ENCODE results near the gene RPTOR.

RPTOR gene

GRCh38 chr17:80998118-80998747 lies 453.6 kb downstream of the RPTOR start:
- H3K9me3 ChIP-seq (ENCODE audit: low read length) = no peaks in the 10 kb centered on the region
- H3K4me2 ChIP-seq (ENCODE audit: low read length) = no peak overlapping the region
- H3K27ac ChIP-seq (ENCODE audit: low read depth, low read length, poor library complexity, severe bottlenecking) = no peak overlapping the region
- H3K27me3 ChIP-seq (ENCODE audit: insufficient read depth, low read length) = no peaks in the 10 kb centered on the region
- TF ChIP-seq EZH2 (IDR thresholded peaks at IDR 0.05; ENCODE audit: borderline replicate concordance, low read length) (no peak), CTCF (IDR thresholded peaks at IDR 0.05; ENCODE audit: low read length) (no peak)
- H3K36me3 ChIP-seq (ENCODE audit: insufficient read depth, low read length) = no peaks in the 10 kb centered on the region; the same call in 1 of the 2 replicates
- H3K9me2 ChIP-seq (ENCODE audit: low read depth, low read length) = no peaks in the 10 kb centered on the region
- H3K79me2 ChIP-seq (ENCODE audit: insufficient read depth, low read length) = no peaks in the 10 kb centered on the region
- peaks cover under 1% of the 10 kb centered on the region for H3K4me1 ChIP-seq (ENCODE audit: insufficient read depth, low read length, severe bottlenecking)
- H3K9ac ChIP-seq (ENCODE audit: low read length) = no peak overlapping the region
- no peak overlapping the region for H3K4me3 ChIP-seq (ENCODE audit: low read depth, low read length, poor library complexity, severe bottlenecking)
- H4K20me1 ChIP-seq (ENCODE audit: insufficient read depth, low read length) = no peaks in the 10 kb centered on the region
- no peaks in the 10 kb centered on the region for H3F3A ChIP-seq (ENCODE audit: insufficient read depth, low read length)
- no peak overlapping the region for H2AFZ ChIP-seq (ENCODE audit: low read length)

GRCh38 chr17:80998748-80999535 lies 454.3 kb downstream of the RPTOR start:
- no peaks in the 10 kb centered on the region for H3K4me1 ChIP-seq (ENCODE audit: insufficient read depth, low read length, severe bottlenecking)
- no peaks in the 10 kb centered on the region for H3K9me2 ChIP-seq (ENCODE audit: low read depth, low read length)
- H3K9ac ChIP-seq (ENCODE audit: low read length) = no peak overlapping the region
- TF ChIP-seq EZH2 (IDR thresholded peaks at IDR 0.05; ENCODE audit: borderline replicate concordance, low read length) = no peak
- TF ChIP-seq CTCF (IDR thresholded peaks at IDR 0.05; ENCODE audit: low read length) = no peak
- H3K9me3 ChIP-seq (ENCODE audit: low read length) = no peaks in the 10 kb centered on the region
- H3K79me2 ChIP-seq (ENCODE audit: insufficient read depth, low read length) = no peaks in the 10 kb centered on the region
- H2AFZ ChIP-seq (ENCODE audit: low read length) = no peak overlapping the region
- no peak overlapping the region for H3K4me3 ChIP-seq (ENCODE audit: low read depth, low read length, poor library complexity, severe bottlenecking)
- no peak overlapping the region for H3K4me2 ChIP-seq (ENCODE audit: low read length)
- H3K36me3 ChIP-seq (ENCODE audit: insufficient read depth, low read length) = no peaks in the 10 kb centered on the region; the same call in 1 of the 2 replicates
- H3K27ac ChIP-seq (ENCODE audit: low read depth, low read length, poor library complexity, severe bottlenecking) = no peak overlapping the region
- H4K20me1 ChIP-seq (ENCODE audit: insufficient read depth, low read length) = no peaks in the 10 kb centered on the region
- no peaks in the 10 kb centered on the region for H3F3A ChIP-seq (ENCODE audit: insufficient read depth, low read length)
- no peaks in the 10 kb centered on the region for H3K27me3 ChIP-seq (ENCODE audit: insufficient read depth, low read length)

GRCh38 chr17:80999536-81000333 lies 455.1 kb downstream of the RPTOR start:
- no peak for TF ChIP-seq EZH2 (IDR thresholded peaks at IDR 0.05; ENCODE audit: borderline replicate concordance, low read length)
- TF ChIP-seq CTCF (IDR thresholded peaks at IDR 0.05; ENCODE audit: low read length) = no peak
- Histone ChIP-seq H4K20me1 (ENCODE audit: insufficient read depth, low read length) (no peaks in the 10 kb centered on the region), H3K4me1 (ENCODE audit: insufficient read depth, low read length, severe bottlenecking) (no peaks in the 10 kb centered on the region), H3K27me3 (ENCODE audit: insufficient read depth, low read length) (no peaks in the 10 kb centered on the region), H3K27ac (ENCODE audit: low read depth, low read length, poor library complexity, severe bottlenecking) (no peak overlapping the region), H3K36me3 (ENCODE audit: insufficient read depth, low read length) (no peaks in the 10 kb centered on the region; the same call in 1 of the 2 replicates), H3F3A (ENCODE audit: insufficient read depth, low read length) (no peaks in the 10 kb centered on the region), H3K4me3 (ENCODE audit: low read depth, low read length, poor library complexity, severe bottlenecking) (no peak overlapping the region), H3K79me2 (ENCODE audit: insufficient read depth, low read length) (no peaks in the 10 kb centered on the region), H3K9ac (ENCODE audit: low read length) (no peak overlapping the region), H3K9me3 (ENCODE audit: low read length) (no peaks in the 10 kb centered on the region), H3K4me2 (ENCODE audit: low read length) (no peak overlapping the region), H3K9me2 (ENCODE audit: low read depth, low read length) (no peaks in the 10 kb centered on the region), H2AFZ (ENCODE audit: low read length) (no peak overlapping the region)

Data from OCI-LY1 (cell line).